PFSK-1 (cell line): ENCODE results near the gene ST6GALNAC3.

ENCODE experiments used
- FOXP2 ChIP-seq: optimal IDR thresholded peaks from 2 replicates; pipeline ENCODE3; 2011; ENCODE audit warnings: borderline replicate concordance, control low read depth, inconsistent platforms; ENCODE audit not compliant: insufficient read depth; ENCODE audit errors: extremely low read length, extremely low read depth
- POLR2AphosphoS5 ChIP-seq: IDR thresholded peaks from 2 replicates; pipeline ENCODE4 v1.6.1; 2012; ENCODE audit warnings: low read depth, mild to moderate bottlenecking, control low read depth, low read length, moderate library complexity
- SIN3A ChIP-seq: IDR thresholded peaks from 2 replicates; pipeline ENCODE4 v1.6.1; 2012; ENCODE audit warnings: mild to moderate bottlenecking, low read length, moderate library complexity, borderline replicate concordance; ENCODE audit not compliant: insufficient read depth
- TAF1 ChIP-seq: IDR thresholded peaks from 2 replicates; pipeline ENCODE4 v1.6.1; 2012; ENCODE audit warnings: low read length, control low read depth, borderline replicate concordance; ENCODE audit not compliant: insufficient read depth
- TF ChIP-seq, protein P1 (sequence below), 2 experiments: IDR thresholded peaks; 2 replicates each; pipeline versions ENCODE4 v1.6.1 to v1.8.0; 2011 to 2012; ENCODE audit warnings: low read depth in 2 of 2, low read length in 2 of 2, control low read depth in 1 of 2, inconsistent platforms in 1 of 2, mild to moderate bottlenecking in 1 of 2, moderate library complexity in 1 of 2; ENCODE audit not compliant: insufficient read depth in 1 of 2

ST6GALNAC3 gene

DNA sequence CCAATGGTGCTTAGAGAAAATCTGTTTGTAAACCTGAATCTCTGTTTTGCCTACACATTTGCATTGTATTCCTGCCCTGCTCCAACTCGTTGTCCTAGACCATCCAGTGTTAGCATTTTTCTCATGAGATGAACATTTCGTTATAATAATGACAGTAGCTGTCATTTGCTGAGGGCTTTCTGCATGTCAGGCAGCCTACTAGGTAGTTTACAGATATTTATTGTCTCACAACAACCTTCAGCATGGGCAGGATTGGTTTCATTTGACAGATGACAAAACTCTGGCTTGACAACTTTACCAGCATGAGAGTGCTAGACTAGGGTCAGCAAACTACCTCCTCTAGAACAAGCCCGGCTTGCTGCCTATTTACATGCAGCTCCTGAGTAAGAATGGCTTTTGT lies 10.1 kb downstream of the ST6GALNAC3 start:
- no peak for TF ChIP-seq POLR2AphosphoS5
- TF ChIP-seq TAF1, result no peak
- TF ChIP-seq, protein P1, sequence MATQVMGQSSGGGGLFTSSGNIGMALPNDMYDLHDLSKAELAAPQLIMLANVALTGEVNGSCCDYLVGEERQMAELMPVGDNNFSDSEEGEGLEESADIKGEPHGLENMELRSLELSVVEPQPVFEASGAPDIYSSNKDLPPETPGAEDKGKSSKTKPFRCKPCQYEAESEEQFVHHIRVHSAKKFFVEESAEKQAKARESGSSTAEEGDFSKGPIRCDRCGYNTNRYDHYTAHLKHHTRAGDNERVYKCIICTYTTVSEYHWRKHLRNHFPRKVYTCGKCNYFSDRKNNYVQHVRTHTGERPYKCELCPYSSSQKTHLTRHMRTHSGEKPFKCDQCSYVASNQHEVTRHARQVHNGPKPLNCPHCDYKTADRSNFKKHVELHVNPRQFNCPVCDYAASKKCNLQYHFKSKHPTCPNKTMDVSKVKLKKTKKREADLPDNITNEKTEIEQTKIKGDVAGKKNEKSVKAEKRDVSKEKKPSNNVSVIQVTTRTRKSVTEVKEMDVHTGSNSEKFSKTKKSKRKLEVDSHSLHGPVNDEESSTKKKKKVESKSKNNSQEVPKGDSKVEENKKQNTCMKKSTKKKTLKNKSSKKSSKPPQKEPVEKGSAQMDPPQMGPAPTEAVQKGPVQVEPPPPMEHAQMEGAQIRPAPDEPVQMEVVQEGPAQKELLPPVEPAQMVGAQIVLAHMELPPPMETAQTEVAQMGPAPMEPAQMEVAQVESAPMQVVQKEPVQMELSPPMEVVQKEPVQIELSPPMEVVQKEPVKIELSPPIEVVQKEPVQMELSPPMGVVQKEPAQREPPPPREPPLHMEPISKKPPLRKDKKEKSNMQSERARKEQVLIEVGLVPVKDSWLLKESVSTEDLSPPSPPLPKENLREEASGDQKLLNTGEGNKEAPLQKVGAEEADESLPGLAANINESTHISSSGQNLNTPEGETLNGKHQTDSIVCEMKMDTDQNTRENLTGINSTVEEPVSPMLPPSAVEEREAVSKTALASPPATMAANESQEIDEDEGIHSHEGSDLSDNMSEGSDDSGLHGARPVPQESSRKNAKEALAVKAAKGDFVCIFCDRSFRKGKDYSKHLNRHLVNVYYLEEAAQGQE (IDR thresholded peaks at IDR 0.05; ENCODE audit: insufficient read depth in 1 of 2, low read depth in 2 of 2, low read length in 2 of 2), result no peak
- TF ChIP-seq SIN3A, result no peak
- no peak for TF ChIP-seq FOXP2

DNA sequence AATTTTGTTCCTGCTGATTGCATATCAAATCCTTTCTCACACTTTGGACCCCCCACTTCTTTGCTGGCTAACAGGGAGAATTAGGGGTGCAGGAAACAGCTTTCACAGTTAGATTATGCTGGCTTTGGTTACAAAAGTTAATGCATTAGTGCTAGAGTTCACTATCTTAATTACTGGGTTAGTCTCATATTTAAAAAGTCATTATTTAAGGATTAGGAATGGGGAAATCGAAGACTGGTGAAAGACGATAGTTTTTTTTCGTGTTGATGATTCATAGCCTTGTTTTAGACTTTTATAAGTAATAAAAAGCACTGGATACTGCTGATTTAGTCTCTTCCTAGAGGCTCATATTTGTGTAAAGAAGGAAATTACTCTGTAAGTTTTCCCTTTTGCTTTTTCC lies 11.6 kb downstream of the ST6GALNAC3 start:
- TF ChIP-seq, protein P1 (IDR thresholded peaks at IDR 0.05; ENCODE audit: insufficient read depth in 1 of 2, low read depth in 2 of 2, low read length in 2 of 2), result no peak
- TF ChIP-seq SIN3A (no peak), FOXP2 (no peak), TAF1 (no peak), POLR2AphosphoS5 (no peak)

DNA sequence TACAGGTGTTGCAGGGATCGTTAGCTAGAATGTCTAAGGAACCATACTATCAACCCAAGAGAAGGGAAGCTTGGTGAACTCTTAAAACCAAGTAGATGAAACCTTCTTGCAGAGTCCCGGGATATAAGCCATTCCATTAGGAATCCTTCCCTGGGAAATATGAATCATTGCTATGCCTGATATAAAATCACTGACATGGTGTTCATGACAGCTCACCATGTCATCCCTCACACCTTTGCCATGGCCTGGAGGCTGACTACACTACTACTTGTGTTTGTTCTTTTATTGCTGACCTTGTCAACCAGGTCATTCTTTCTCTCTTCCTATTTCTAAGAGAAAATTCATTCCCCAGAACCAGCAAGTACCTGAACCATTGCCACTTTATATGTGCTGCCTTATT lies 12.1 kb downstream of the ST6GALNAC3 start:
- TF ChIP-seq, protein P1 (IDR thresholded peaks at IDR 0.05; ENCODE audit: insufficient read depth in 1 of 2, low read depth in 2 of 2, low read length in 2 of 2), result no peak

DNA sequence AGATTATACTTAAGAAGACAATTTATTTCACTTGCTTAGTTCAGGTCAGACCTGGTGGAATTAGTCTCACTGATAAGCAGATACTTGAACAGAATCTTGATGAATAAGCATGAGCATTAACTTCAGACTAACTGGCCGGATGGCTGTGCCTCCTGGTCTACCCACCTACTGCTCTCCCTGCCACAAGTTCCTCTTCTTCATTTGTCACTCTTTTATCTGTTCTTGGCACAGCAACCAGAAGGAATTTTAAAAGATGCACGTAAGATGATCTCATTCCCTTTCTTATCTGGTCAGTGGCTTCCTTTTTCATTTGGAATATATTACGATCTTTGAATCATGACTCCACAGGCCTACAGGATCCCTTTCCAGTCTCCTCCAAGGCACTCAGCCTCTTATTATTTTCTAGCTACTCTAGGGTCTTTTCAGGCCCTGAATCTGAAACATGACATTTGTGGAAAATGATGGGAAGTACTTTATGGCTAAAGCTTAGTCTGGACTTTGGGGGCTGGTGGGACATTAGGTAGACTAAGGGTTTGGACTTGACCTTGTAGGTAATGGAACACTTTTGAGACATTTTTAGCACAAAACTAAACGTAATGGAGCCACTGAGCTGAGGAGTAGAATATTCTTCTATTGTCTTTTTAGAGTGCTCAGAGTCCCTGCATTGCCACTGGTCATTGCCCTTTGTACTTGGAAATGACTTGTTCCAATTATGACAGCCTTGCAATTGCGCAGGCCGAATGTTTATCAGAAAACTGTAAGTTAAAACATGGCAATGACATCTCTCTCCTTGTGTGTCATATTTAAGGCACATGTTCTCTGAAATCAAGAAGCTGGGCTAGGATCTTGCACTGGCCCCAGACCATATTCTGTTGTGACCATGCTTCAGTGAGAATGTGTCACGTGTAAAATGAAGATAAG lies 16.0 kb downstream of the ST6GALNAC3 start:
- TF ChIP-seq TAF1 (no peak), POLR2AphosphoS5 (no peak), FOXP2 (no peak), SIN3A (no peak)
- TF ChIP-seq, protein P1 (IDR thresholded peaks at IDR 0.05; ENCODE audit: insufficient read depth in 1 of 2, low read depth in 2 of 2, low read length in 2 of 2), result no peak
